Liver (tissue), 9 donors: Measurements from ENCODE around the gene CLCN5. TPM values are rescaled to one million over a fixed set of nuclear protein-coding genes. Genes with fewer than 3 reads are reported as not detected.

ENCODE experiments used
- DNase-seq: peaks from one replicate; pipeline ENCODE4 v3.0.0-alpha.2; 2017; ENCODE audit warnings: low spot score
- H3K27ac ChIP-seq, 2 donors: one replicate each; pipeline ENCODE4 v1.7.0; 2013; ENCODE audit warnings: inconsistent platforms in 2 of 2, low read length in 2 of 2, control low read depth in 1 of 2, low read depth in 1 of 2, mild to moderate bottlenecking in 1 of 2
- H3K27me3 ChIP-seq, 4 donors: one replicate each; pipeline versions ENCODE4 v1.6.1 to v1.7.0; 2013; ENCODE audit warnings: low read length in 3 of 4, inconsistent platforms in 1 of 4, mild to moderate bottlenecking in 1 of 4, moderate library complexity in 1 of 4; ENCODE audit not compliant: control insufficient read depth in 4 of 4, insufficient read depth in 4 of 4
- H3K36me3 ChIP-seq, 4 donors: one replicate each; pipeline versions ENCODE4 v1.6.1 to v1.7.0; 2013; ENCODE audit warnings: low read length in 3 of 4, mild to moderate bottlenecking in 3 of 4, low read depth in 1 of 4, moderate library complexity in 1 of 4; ENCODE audit not compliant: control insufficient read depth in 4 of 4, insufficient read depth in 3 of 4
- H3K4me1 ChIP-seq, 4 donors: one replicate each; pipeline versions ENCODE4 v1.6.1 to v1.7.0; 2013; ENCODE audit warnings: low read length in 3 of 4, mild to moderate bottlenecking in 3 of 4, moderate library complexity in 1 of 4; ENCODE audit not compliant: control insufficient read depth in 4 of 4, insufficient read depth in 4 of 4
- H3K4me3 ChIP-seq, 3 donors: one replicate each; pipeline versions ENCODE4 v1.6.1 to v1.7.0; 2013; ENCODE audit warnings: low read length in 3 of 3, control low read depth in 1 of 3, low read depth in 1 of 3, mild to moderate bottlenecking in 1 of 3
- H3K9ac ChIP-seq, 2 donors: one replicate each; pipeline ENCODE4 v1.7.0; 2013; ENCODE audit warnings: low read length in 2 of 2, mild to moderate bottlenecking in 2 of 2, moderate library complexity in 2 of 2, control low read depth in 1 of 2, low read depth in 1 of 2
- H3K9me3 ChIP-seq, 4 donors: one replicate each; pipeline versions ENCODE4 v1.6.1 to v1.7.0; 2013; ENCODE audit warnings: low read length in 3 of 4; ENCODE audit not compliant: control insufficient read depth in 4 of 4
- CTCF ChIP-seq: fragments of 150-350 bp; IDR thresholded peaks from 2 replicates; pipeline ENCODE4 v1.5.1; 2017; ENCODE audit warnings: improper control_type of control experiment, low read depth, low read length; ENCODE audit not compliant: missing input control
- EGR1 ChIP-seq, 2 donors: IDR thresholded peaks; 2 replicates each; pipeline ENCODE4 v1.6.1; 2016 to 2018; ENCODE audit warnings: antibody characterized with exemption in 2 of 2, low read depth in 2 of 2
- FOXA2 ChIP-seq: IDR thresholded peaks from 2 replicates; pipeline ENCODE4 v1.6.1; 2016; ENCODE audit warnings: antibody characterized with exemption
- GABPA ChIP-seq, 2 donors: IDR thresholded peaks in 1 of 2; conservative IDR thresholded peaks in 1 of 2; 2 replicates each; pipeline ENCODE4 v1.6.1; 2016; ENCODE audit warnings: antibody characterized with exemption in 2 of 2, mild to moderate bottlenecking in 1 of 2, moderate library complexity in 1 of 2
- HNF4A ChIP-seq, 2 donors: conservative IDR thresholded peaks; 2 replicates each; pipeline ENCODE4 v1.6.1; 2016; ENCODE audit warnings: antibody characterized with exemption in 2 of 2, mild to moderate bottlenecking in 2 of 2
- HNF4G ChIP-seq: IDR thresholded peaks from 2 replicates; pipeline ENCODE4 v1.6.1; 2016; ENCODE audit warnings: antibody characterized with exemption
- JUND ChIP-seq, 2 donors: IDR thresholded peaks; 2 replicates each; pipeline ENCODE4 v1.6.1; 2016; ENCODE audit warnings: antibody characterized with exemption in 2 of 2
- MAX ChIP-seq: IDR thresholded peaks from 2 replicates; pipeline ENCODE4 v1.6.1; 2016; ENCODE audit warnings: antibody characterized with exemption
- NR2F2 ChIP-seq: IDR thresholded peaks from 2 replicates; pipeline ENCODE4 v1.6.1; 2016; ENCODE audit warnings: antibody characterized with exemption
- REST ChIP-seq: IDR thresholded peaks from 2 replicates; pipeline ENCODE4 v1.6.1; 2016; ENCODE audit warnings: antibody characterized with exemption, mild to moderate bottlenecking
- RXRA ChIP-seq, 2 donors: IDR thresholded peaks; 2 replicates each; pipeline ENCODE4 v1.6.1; 2017 to 2018; ENCODE audit warnings: antibody characterized with exemption in 2 of 2, mild to moderate bottlenecking in 1 of 2
- SP1 ChIP-seq: IDR thresholded peaks from 2 replicates; pipeline ENCODE4 v1.6.1; 2018; ENCODE audit warnings: antibody characterized with exemption, mild to moderate bottlenecking
- TAF1 ChIP-seq: conservative IDR thresholded peaks from 2 replicates; pipeline ENCODE4 v1.6.1; 2016; ENCODE audit warnings: antibody characterized with exemption, mild to moderate bottlenecking
- YY1 ChIP-seq: IDR thresholded peaks from 2 replicates; pipeline ENCODE4 v1.6.1; 2016; ENCODE audit warnings: antibody characterized with exemption, mild to moderate bottlenecking
- ZBTB33 ChIP-seq: IDR thresholded peaks from 2 replicates; pipeline ENCODE4 v1.6.1; 2016; ENCODE audit warnings: antibody characterized with exemption
- WGBS: extraction: QIAGEN DNeasy Blood & Tissue Kit; methylation state at CpG from one replicate; pipeline ENCODE4 v1.1.7; 2013; 5-methylcytosine and 5-hydroxymethylcytosine counted together
- polyA plus RNA-seq, 2 donors: library from polyadenylated mRNA; stranded (reverse) in 1 of 2; unstranded in 1 of 2; fragments of 200-250 nt in 1 of 2; fragments of >200 nt in 1 of 2; fragmentation: Nextera tagmentation in 1 of 2; extraction: Ambion mirVana in 1 of 2; gene quantifications; one replicate each; pipeline versions ENCODE4 v1.2.1 to v1.2.3, GENCODE V29; 2013 to 2015
- total RNA-seq, 2 donors: library from RNA; depleted of rRNA; stranded (reverse); fragments of >200 nt; gene quantifications; one replicate each; pipeline ENCODE4 v1.2.3, GENCODE V29; 2014
- donor health status: healthy.
- donor health status: healthy.
- donor health status: healthy.
- donor health status: healthy.
- donor health status: healthy.

CLCN5 gene
- total and polyA plus RNA-seq, 4 donors: 5.6 to 56.1 (median 14.6) TPM

GRCh38 chrX:50002067-50002714 lies 79.8 kb downstream of the CLCN5 start:
- TF ChIP-seq MAX (no peak), EGR1 (IDR thresholded peaks at IDR 0.05; ENCODE audit: low read depth in 2 of 2) (no peak), TAF1 (no peak), CTCF (no peak), RXRA (IDR thresholded peaks at IDR 0.05) (no peak), NR2F2 (no peak), GABPA (IDR thresholded peaks at IDR 0.05 in 1 of 2, conservative IDR thresholded peaks at IDR 0.05 in 1 of 2) (no peak)
- Histone ChIP-seq H3K4me1 (no peaks in the 10 kb centered on the region), H3K27ac (no peak overlapping the region), H3K9ac (no peak overlapping the region), H3K27me3 (no peaks in the 10 kb centered on the region), H3K36me3 (no peaks in the 10 kb centered on the region), H3K4me3 (no peak overlapping the region), H3K9me3 (no peaks in the 10 kb centered on the region)
- no peak for DNase-seq
- WGBS: 82% methylated on average over 2 of the region's 2 CpGs

- 95% methylated on average over 4 of the region's 4 CpGs for WGBS
- Histone ChIP-seq H3K27ac (no peak overlapping the region), H3K4me3 (no peak overlapping the region), H3K9ac (no peak overlapping the region), H3K27me3 (no peaks in the 10 kb centered on the region), H3K36me3 (no peaks in the 10 kb centered on the region), H3K9me3 (no peaks in the 10 kb centered on the region), H3K4me1 (no peaks in the 10 kb centered on the region)
- TF ChIP-seq HNF4A (conservative IDR thresholded peaks at IDR 0.05) (no peak), NR2F2 (no peak), MAX (no peak), YY1 (no peak), SP1 (no peak), REST (no peak)
- no peak for DNase-seq
These were observed 81.1 kb downstream of the CLCN5 start for GRCh38 chrX:50003467-50003866.

GRCh38 chrX:50003927-50004326 lies 81.5 kb downstream of the CLCN5 start:
- Histone ChIP-seq H3K4me3 (no peak overlapping the region), H3K9me3 (no peaks in the 10 kb centered on the region), H3K27ac (no peak overlapping the region), H3K9ac (no peak overlapping the region), H3K36me3 (no peaks in the 10 kb centered on the region), H3K4me1 (no peaks in the 10 kb centered on the region), H3K27me3 (no peaks in the 10 kb centered on the region)
- DNase-seq: no peak
- WGBS: 83% methylated on average over 2 of the region's 2 CpGs
- no peak for TF ChIP-seq EGR1 (IDR thresholded peaks at IDR 0.05; ENCODE audit: low read depth in 2 of 2)
- TF ChIP-seq MAX: no peak
- no peak for TF ChIP-seq CTCF
- no peak for TF ChIP-seq HNF4G
- TF ChIP-seq JUND (IDR thresholded peaks at IDR 0.05): no peak
- no peak for TF ChIP-seq ZBTB33
- no peak for TF ChIP-seq FOXA2
- TF ChIP-seq HNF4A (conservative IDR thresholded peaks at IDR 0.05): no peak
- TF ChIP-seq YY1: no peak
